Loucy (cell line): ENCODE data around the gene HPSE2.

Experiments
- H2AFZ ChIP-seq: fragments of 200-600 bp; sonication (generic); 2 replicates; pipeline ENCODE4 v1.6.0; 2016; ENCODE audit warnings: antibody characterized with exemption, mild to moderate bottlenecking, low read length, moderate library complexity
- H3F3A ChIP-seq: fragments of 200-600 bp; 2 replicates; pipeline ENCODE4 v1.6.0; 2016; ENCODE audit warnings: antibody characterized with exemption, low read depth, mild to moderate bottlenecking
- H3K27me3 ChIP-seq: fragments of 200-600 bp; sonication (generic); 2 replicates; pipeline ENCODE4 v1.6.1; 2014; ENCODE audit warnings: low read length, mild to moderate bottlenecking; ENCODE audit not compliant: insufficient read depth, poor library complexity, severe bottlenecking
- H3K36me3 ChIP-seq: fragments of 200-600 bp; sonication (generic); 2 replicates; pipeline ENCODE4 v1.6.1; 2016; ENCODE audit warnings: low read length; ENCODE audit not compliant: insufficient read depth
- H3K4me1 ChIP-seq: fragments of 200-600 bp; sonication (generic); 2 replicates; pipeline ENCODE4 v1.5.1; 2014; ENCODE audit warnings: low read length, mild to moderate bottlenecking; ENCODE audit not compliant: insufficient read depth, poor library complexity, severe bottlenecking
- H3K4me2 ChIP-seq: fragments of 200-600 bp; sonication (generic); 2 replicates; pipeline ENCODE4 v1.6.0; 2014; ENCODE audit warnings: antibody characterized with exemption, low read length, low read depth, mild to moderate bottlenecking; ENCODE audit not compliant: poor library complexity, severe bottlenecking
- H3K4me3 ChIP-seq: fragments of 200-600 bp; sonication (generic); 2 replicates; pipeline ENCODE4 v1.5.1; 2014; ENCODE audit warnings: low read length, mild to moderate bottlenecking, mixed read lengths; ENCODE audit not compliant: poor library complexity, severe bottlenecking
- H3K79me2 ChIP-seq: fragments of 200-600 bp; sonication (generic); 2 replicates; pipeline ENCODE4 v1.6.1; 2014; ENCODE audit warnings: low read length; ENCODE audit not compliant: insufficient read depth
- H3K9ac ChIP-seq: fragments of 200-600 bp; sonication (generic); 2 replicates; pipeline ENCODE4 v1.6.0; 2014; ENCODE audit warnings: mild to moderate bottlenecking, low read depth, low read length, moderate library complexity; ENCODE audit not compliant: poor library complexity, severe bottlenecking
- H3K9me2 ChIP-seq: fragments of 200-600 bp; sonication (generic); replicated peaks from 2 replicates; pipeline ENCODE4 v1.6.1; 2016; ENCODE audit warnings: low read depth, low read length, mixed read lengths
- H3K9me3 ChIP-seq: fragments of 200-600 bp; sonication (generic); 2 replicates; pipeline ENCODE4 v1.6.1; 2014; ENCODE audit warnings: mild to moderate bottlenecking, antibody characterized with exemption, low read length, low read depth; ENCODE audit not compliant: insufficient read depth
- H4K20me1 ChIP-seq: fragments of 200-600 bp; sonication (generic); 2 replicates; pipeline ENCODE4 v1.6.0; 2014; ENCODE audit warnings: antibody characterized with exemption, low read length, mild to moderate bottlenecking; ENCODE audit not compliant: insufficient read depth, poor library complexity, severe bottlenecking
- CTCF ChIP-seq: fragments of 200-600 bp; sonication (generic); conservative IDR thresholded peaks from 2 replicates; pipeline ENCODE4 v1.5.1; 2014; ENCODE audit warnings: mild to moderate bottlenecking, antibody characterized with exemption, low read length
- EZH2phosphoT487 ChIP-seq: fragments of 200-600 bp; IDR thresholded peaks from 2 replicates; pipeline ENCODE4 v1.6.1; 2018; ENCODE audit warnings: antibody characterized with exemption, mild to moderate bottlenecking, moderate library complexity, borderline replicate concordance

HPSE2 gene

GRCh38 chr10:98920807-98921206, 314.8 kb downstream of the HPSE2 start:
- Histone ChIP-seq H3K4me1 (no peaks in the 10 kb centered on the region), H3K4me3 (no peak overlapping the region), H2AFZ (no peak overlapping the region), H3K36me3 (no peaks in the 10 kb centered on the region), H3F3A (no peaks in the 10 kb centered on the region), H3K79me2 (no peaks in the 10 kb centered on the region), H3K9me3 (no peaks in the 10 kb centered on the region), H3K9ac (no peak overlapping the region), H3K4me2 (no peak overlapping the region), H3K27me3 (no peaks in the 10 kb centered on the region), H3K9me2 (no peaks in the 10 kb centered on the region), H4K20me1 (no peaks in the 10 kb centered on the region)
- TF ChIP-seq CTCF (no peak), EZH2phosphoT487 (no peak)

- H3K36me3 ChIP-seq = no peaks in the 10 kb centered on the region
- H3K79me2 ChIP-seq = no peaks in the 10 kb centered on the region
- H3K4me1 ChIP-seq = no peaks in the 10 kb centered on the region
- H3K9me3 ChIP-seq = no peaks in the 10 kb centered on the region
- TF ChIP-seq EZH2phosphoT487 (no peak), CTCF (no peak)
- no peak overlapping the region for H3K4me2 ChIP-seq
- H3K9me2 ChIP-seq = no peaks in the 10 kb centered on the region
- no peaks in the 10 kb centered on the region for H3K27me3 ChIP-seq
- H3K9ac ChIP-seq = no peak overlapping the region
- no peaks in the 10 kb centered on the region for H3F3A ChIP-seq
- H4K20me1 ChIP-seq = no peaks in the 10 kb centered on the region
- no peak overlapping the region for H2AFZ ChIP-seq
- no peak overlapping the region for H3K4me3 ChIP-seq
These were observed 315.3 kb downstream of the HPSE2 start for GRCh38 chr10:98920360-98920759.

- H3K4me2 ChIP-seq = no peak overlapping the region
- no peaks in the 10 kb centered on the region for H3K9me2 ChIP-seq
- H2AFZ ChIP-seq = no peak overlapping the region
- no peak overlapping the region for H3K4me3 ChIP-seq
- H4K20me1 ChIP-seq = no peaks in the 10 kb centered on the region
- no peaks in the 10 kb centered on the region for H3F3A ChIP-seq
- no peak for TF ChIP-seq CTCF
- no peak for TF ChIP-seq EZH2phosphoT487
- H3K27me3 ChIP-seq = no peaks in the 10 kb centered on the region
- H3K79me2 ChIP-seq = no peaks in the 10 kb centered on the region
- H3K36me3 ChIP-seq = no peaks in the 10 kb centered on the region
- no peaks in the 10 kb centered on the region for H3K9me3 ChIP-seq
- no peaks in the 10 kb centered on the region for H3K4me1 ChIP-seq
- H3K9ac ChIP-seq = no peak overlapping the region
These were observed 315.8 kb downstream of the HPSE2 start for GRCh38 chr10:98919899-98920298.
